GM23338 (cell line): Measurements from ENCODE around the gene NCK2. TPM values are rescaled to one million over a fixed set of nuclear protein-coding genes. Genes with fewer than 3 reads are reported as not detected.
A peak's percentile ranks its signal among the peaks of the same experiment; 100 is the strongest.

ENCODE experiments used
- ATAC-seq: fragments of 200-7000 bp; cut with Tn5 transposase; 3 replicates; pipeline ENCODE4 v1.9.1; 2020
- DNase-seq: peaks from one replicate; pipeline ENCODE4 v3.0.0-alpha.2; 2015; ENCODE audit warnings: low spot score
- H2AFZ ChIP-seq: fragments of 200-600 bp; sonication (generic); 2 replicates; pipeline ENCODE4 v1.8.0; 2016; ENCODE audit warnings: antibody characterized with exemption, mild to moderate bottlenecking, moderate library complexity
- H3F3A ChIP-seq: fragments of 200-600 bp; sonication (generic); replicated peaks from 2 replicates; pipeline ENCODE4 v1.8.0; 2017; ENCODE audit warnings: antibody characterized with exemption, mixed run types, low read depth
- H3K27ac ChIP-seq: fragments of 200-600 bp; sonication (generic); 2 replicates; pipeline ENCODE4 v1.6.1; 2016; ENCODE audit warnings: low read depth
- H3K27me3 ChIP-seq: fragments of 200-600 bp; sonication (generic); 2 replicates; pipeline ENCODE4 v1.8.0; 2016; ENCODE audit warnings: mild to moderate bottlenecking, mixed run types, moderate library complexity; ENCODE audit not compliant: insufficient read depth
- H3K36me3 ChIP-seq: fragments of 200-600 bp; sonication (generic); 2 replicates; pipeline ENCODE4 v1.8.0; 2016; ENCODE audit warnings: mild to moderate bottlenecking; ENCODE audit not compliant: insufficient read depth
- H3K4me1 ChIP-seq: fragments of 200-600 bp; sonication (generic); 2 replicates; pipeline ENCODE4 v1.8.0; 2016; ENCODE audit warnings: mild to moderate bottlenecking, moderate library complexity; ENCODE audit not compliant: insufficient read depth
- H3K4me2 ChIP-seq: fragments of 200-600 bp; sonication (generic); 2 replicates; pipeline ENCODE4 v1.7.1; 2017; ENCODE audit warnings: mixed run types
- H3K4me3 ChIP-seq: fragments of 200-600 bp; sonication (generic); 2 replicates; pipeline ENCODE4 v1.6.1; 2016; ENCODE audit warnings: mixed run types
- H3K79me2 ChIP-seq: fragments of 200-600 bp; sonication (generic); replicated peaks from 2 replicates; pipeline ENCODE4 v1.8.0; 2017; ENCODE audit warnings: mild to moderate bottlenecking; ENCODE audit not compliant: insufficient read depth
- H3K9me2 ChIP-seq: fragments of 200-600 bp; sonication (generic); 2 replicates; pipeline ENCODE4 v1.8.0; 2017; ENCODE audit not compliant: insufficient read depth
- H4K20me1 ChIP-seq: fragments of 200-600 bp; sonication (generic); replicated peaks from 2 replicates; pipeline ENCODE4 v1.8.0; 2017; ENCODE audit warnings: mild to moderate bottlenecking; ENCODE audit not compliant: insufficient read depth
- H3K27ac Mint-ChIP-seq: 2 replicates; pipeline ENCODE4 v1.8.0; 2020; ENCODE audit warnings: inconsistent platforms, mild to moderate bottlenecking, moderate library complexity, mixed read lengths
- H3K27me3 Mint-ChIP-seq: 3 replicates; pipeline ENCODE4 v1.8.0; 2022; ENCODE audit warnings: low read depth, mild to moderate bottlenecking, moderate library complexity, mixed read lengths, inconsistent platforms; ENCODE audit not compliant: insufficient read depth, poor library complexity
- H3K36me3 Mint-ChIP-seq: 3 replicates; pipeline ENCODE4 v1.8.0; 2021; ENCODE audit warnings: low read depth, mild to moderate bottlenecking, inconsistent platforms, moderate library complexity, mixed read lengths
- H3K4me1 Mint-ChIP-seq: 3 replicates; pipeline ENCODE4 v1.8.0; 2020; ENCODE audit warnings: mild to moderate bottlenecking, inconsistent platforms, mixed read lengths
- H3K4me3 Mint-ChIP-seq: 3 replicates; pipeline ENCODE4 v1.8.0; 2021; ENCODE audit warnings: moderate library complexity, mild to moderate bottlenecking, inconsistent platforms, mixed read lengths
- H3K9me3 Mint-ChIP-seq: 3 replicates; pipeline ENCODE4 v1.8.0; 2020; ENCODE audit warnings: moderate library complexity, mild to moderate bottlenecking, inconsistent platforms, mixed read lengths
- CREB1 ChIP-seq: fragments of 250-450 bp; sonication (Bioruptor Pico); IDR thresholded peaks from 2 replicates; pipeline ENCODE4 v1.5.0; 2020; ENCODE audit warnings: low read depth, mild to moderate bottlenecking, moderate library complexity
- EZH2 ChIP-seq: fragments of 200-600 bp; sonication (generic); IDR thresholded peaks from one replicate; pipeline ENCODE4 v1.8.0; 2017; ENCODE audit warnings: antibody characterized with exemption, mild to moderate bottlenecking, low read depth; ENCODE audit not compliant: unreplicated experiment
- EZH2phosphoT487 ChIP-seq: fragments of 200-600 bp; sonication (generic); IDR thresholded peaks from one replicate; pipeline ENCODE4 v1.8.1; 2018; ENCODE audit warnings: antibody characterized with exemption; ENCODE audit not compliant: unreplicated experiment
- JUNB ChIP-seq: IDR thresholded peaks from one replicate; pipeline ENCODE4 v1.6.1; 2016; ENCODE audit warnings: antibody characterized with exemption; ENCODE audit not compliant: unreplicated experiment
- NANOG ChIP-seq: IDR thresholded peaks from 2 replicates; pipeline ENCODE4 v1.6.1; 2016; ENCODE audit warnings: antibody characterized with exemption, borderline replicate concordance
- POLR2AphosphoS5 ChIP-seq: IDR thresholded peaks from 2 replicates; pipeline ENCODE4 v1.6.1; 2016; ENCODE audit warnings: antibody characterized with exemption, low read depth
- REST ChIP-seq: IDR thresholded peaks from one replicate; pipeline ENCODE4 v1.6.1; 2018; ENCODE audit warnings: antibody characterized with exemption; ENCODE audit not compliant: unreplicated experiment
- STAT1 ChIP-seq: IDR thresholded peaks from one replicate; pipeline ENCODE4 v1.6.1; 2016; ENCODE audit warnings: antibody characterized with exemption; ENCODE audit not compliant: unreplicated experiment
- ZNF114 ChIP-seq: fragments of 250-450 bp; sonication (Bioruptor Pico); IDR thresholded peaks from 2 replicates; pipeline ENCODE4 v1.5.0; 2020; ENCODE audit warnings: mild to moderate bottlenecking, moderate library complexity
- ZNF331 ChIP-seq: fragments of 250-450 bp; sonication (Bioruptor Pico); IDR thresholded peaks from 2 replicates; pipeline ENCODE4 v1.5.0; 2020; ENCODE audit warnings: low read depth, mild to moderate bottlenecking, moderate library complexity
- polyA plus RNA-seq: library from polyadenylated mRNA; unstranded; fragments of >200 nt; fragmentation: Nextera tagmentation; extraction: Ambion mirVana; gene quantifications from 2 replicates; pipeline ENCODE4 v1.2.1, GENCODE V29; 2016
- total RNA-seq: library from RNA; depleted of rRNA; stranded (reverse); fragments of >200 nt; shearing (Covaris generic); gene quantifications from 2 replicates; pipeline ENCODE4 v1.2.3, GENCODE V29; 2014
- TF ChIP-seq, protein P1 (sequence below), 2 experiments: fragments of 200-600 bp in 1 of 2; sonication (generic) in 1 of 2; conservative IDR thresholded peaks; 2 replicates each; pipeline versions ENCODE4 v1.5.1 to v1.6.1; 2016 to 2017; ENCODE audit warnings: antibody characterized with exemption in 2 of 2, low read depth in 2 of 2, mild to moderate bottlenecking in 2 of 2, moderate library complexity in 1 of 2
- TF ChIP-seq, protein P2 (sequence below): IDR thresholded peaks from 2 replicates; pipeline ENCODE4 v1.6.1; 2016; ENCODE audit warnings: antibody characterized with exemption
- TF ChIP-seq, protein P3 (sequence below): fragments of 250-450 bp; sonication (Bioruptor Pico); IDR thresholded peaks from 2 replicates; pipeline ENCODE4 v1.5.0; 2020; ENCODE audit warnings: mild to moderate bottlenecking, moderate library complexity

NCK2 gene
- total and polyA plus RNA-seq, 2 experiments from 2014 or later = 26.9 to 59.9 TPM

DNA sequence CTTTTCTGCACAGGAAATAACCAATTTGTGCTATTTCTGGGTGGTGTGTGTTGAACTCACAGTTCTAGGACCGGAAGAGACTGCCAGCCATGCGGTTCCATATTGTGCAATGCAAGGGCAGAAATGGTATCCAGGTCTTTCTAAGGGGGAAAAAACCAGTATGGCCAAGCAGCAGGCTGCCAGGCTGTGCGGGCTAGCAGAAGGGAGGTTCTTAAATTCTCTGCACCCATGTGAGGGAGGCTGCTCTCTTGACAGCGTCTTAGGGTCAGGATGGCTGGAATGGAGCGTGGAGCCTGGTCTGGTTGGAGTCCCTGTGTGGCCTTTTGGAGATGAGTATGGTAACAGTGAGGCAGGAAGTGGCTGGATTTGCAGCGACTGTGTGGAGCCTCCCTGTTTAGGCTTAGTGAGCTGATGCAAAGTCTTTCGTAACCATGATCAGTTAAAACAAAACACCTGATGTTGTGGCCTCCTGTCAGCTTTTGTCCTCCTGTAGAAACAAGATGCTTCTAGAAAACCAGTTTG, 52.6 kb downstream of the NCK2 start:
- no peak overlapping the region for H2AFZ ChIP-seq
- ATAC-seq = peak; percentile 62
- peaks cover 66% of the 10 kb centered on the region for H3K4me1 Mint-ChIP-seq
- TF ChIP-seq, protein P1, sequence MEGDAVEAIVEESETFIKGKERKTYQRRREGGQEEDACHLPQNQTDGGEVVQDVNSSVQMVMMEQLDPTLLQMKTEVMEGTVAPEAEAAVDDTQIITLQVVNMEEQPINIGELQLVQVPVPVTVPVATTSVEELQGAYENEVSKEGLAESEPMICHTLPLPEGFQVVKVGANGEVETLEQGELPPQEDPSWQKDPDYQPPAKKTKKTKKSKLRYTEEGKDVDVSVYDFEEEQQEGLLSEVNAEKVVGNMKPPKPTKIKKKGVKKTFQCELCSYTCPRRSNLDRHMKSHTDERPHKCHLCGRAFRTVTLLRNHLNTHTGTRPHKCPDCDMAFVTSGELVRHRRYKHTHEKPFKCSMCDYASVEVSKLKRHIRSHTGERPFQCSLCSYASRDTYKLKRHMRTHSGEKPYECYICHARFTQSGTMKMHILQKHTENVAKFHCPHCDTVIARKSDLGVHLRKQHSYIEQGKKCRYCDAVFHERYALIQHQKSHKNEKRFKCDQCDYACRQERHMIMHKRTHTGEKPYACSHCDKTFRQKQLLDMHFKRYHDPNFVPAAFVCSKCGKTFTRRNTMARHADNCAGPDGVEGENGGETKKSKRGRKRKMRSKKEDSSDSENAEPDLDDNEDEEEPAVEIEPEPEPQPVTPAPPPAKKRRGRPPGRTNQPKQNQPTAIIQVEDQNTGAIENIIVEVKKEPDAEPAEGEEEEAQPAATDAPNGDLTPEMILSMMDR (conservative IDR thresholded peaks at IDR 0.05; ENCODE audit: low read depth in 2 of 2) = no peak
- TF ChIP-seq ZNF114 (CRISPR knock-in tag) (no peak), REST (no peak), CREB1 (CRISPR knock-in tag) (no peak), NANOG (no peak), EZH2phosphoT487 (no peak), STAT1 (no peak), EZH2 (no peak), POLR2AphosphoS5 (no peak), JUNB (no peak), ZNF331 (CRISPR knock-in tag) (no peak)
- TF ChIP-seq, protein P2, sequence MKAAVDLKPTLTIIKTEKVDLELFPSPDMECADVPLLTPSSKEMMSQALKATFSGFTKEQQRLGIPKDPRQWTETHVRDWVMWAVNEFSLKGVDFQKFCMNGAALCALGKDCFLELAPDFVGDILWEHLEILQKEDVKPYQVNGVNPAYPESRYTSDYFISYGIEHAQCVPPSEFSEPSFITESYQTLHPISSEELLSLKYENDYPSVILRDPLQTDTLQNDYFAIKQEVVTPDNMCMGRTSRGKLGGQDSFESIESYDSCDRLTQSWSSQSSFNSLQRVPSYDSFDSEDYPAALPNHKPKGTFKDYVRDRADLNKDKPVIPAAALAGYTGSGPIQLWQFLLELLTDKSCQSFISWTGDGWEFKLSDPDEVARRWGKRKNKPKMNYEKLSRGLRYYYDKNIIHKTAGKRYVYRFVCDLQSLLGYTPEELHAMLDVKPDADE = no peak
- TF ChIP-seq, protein P3, sequence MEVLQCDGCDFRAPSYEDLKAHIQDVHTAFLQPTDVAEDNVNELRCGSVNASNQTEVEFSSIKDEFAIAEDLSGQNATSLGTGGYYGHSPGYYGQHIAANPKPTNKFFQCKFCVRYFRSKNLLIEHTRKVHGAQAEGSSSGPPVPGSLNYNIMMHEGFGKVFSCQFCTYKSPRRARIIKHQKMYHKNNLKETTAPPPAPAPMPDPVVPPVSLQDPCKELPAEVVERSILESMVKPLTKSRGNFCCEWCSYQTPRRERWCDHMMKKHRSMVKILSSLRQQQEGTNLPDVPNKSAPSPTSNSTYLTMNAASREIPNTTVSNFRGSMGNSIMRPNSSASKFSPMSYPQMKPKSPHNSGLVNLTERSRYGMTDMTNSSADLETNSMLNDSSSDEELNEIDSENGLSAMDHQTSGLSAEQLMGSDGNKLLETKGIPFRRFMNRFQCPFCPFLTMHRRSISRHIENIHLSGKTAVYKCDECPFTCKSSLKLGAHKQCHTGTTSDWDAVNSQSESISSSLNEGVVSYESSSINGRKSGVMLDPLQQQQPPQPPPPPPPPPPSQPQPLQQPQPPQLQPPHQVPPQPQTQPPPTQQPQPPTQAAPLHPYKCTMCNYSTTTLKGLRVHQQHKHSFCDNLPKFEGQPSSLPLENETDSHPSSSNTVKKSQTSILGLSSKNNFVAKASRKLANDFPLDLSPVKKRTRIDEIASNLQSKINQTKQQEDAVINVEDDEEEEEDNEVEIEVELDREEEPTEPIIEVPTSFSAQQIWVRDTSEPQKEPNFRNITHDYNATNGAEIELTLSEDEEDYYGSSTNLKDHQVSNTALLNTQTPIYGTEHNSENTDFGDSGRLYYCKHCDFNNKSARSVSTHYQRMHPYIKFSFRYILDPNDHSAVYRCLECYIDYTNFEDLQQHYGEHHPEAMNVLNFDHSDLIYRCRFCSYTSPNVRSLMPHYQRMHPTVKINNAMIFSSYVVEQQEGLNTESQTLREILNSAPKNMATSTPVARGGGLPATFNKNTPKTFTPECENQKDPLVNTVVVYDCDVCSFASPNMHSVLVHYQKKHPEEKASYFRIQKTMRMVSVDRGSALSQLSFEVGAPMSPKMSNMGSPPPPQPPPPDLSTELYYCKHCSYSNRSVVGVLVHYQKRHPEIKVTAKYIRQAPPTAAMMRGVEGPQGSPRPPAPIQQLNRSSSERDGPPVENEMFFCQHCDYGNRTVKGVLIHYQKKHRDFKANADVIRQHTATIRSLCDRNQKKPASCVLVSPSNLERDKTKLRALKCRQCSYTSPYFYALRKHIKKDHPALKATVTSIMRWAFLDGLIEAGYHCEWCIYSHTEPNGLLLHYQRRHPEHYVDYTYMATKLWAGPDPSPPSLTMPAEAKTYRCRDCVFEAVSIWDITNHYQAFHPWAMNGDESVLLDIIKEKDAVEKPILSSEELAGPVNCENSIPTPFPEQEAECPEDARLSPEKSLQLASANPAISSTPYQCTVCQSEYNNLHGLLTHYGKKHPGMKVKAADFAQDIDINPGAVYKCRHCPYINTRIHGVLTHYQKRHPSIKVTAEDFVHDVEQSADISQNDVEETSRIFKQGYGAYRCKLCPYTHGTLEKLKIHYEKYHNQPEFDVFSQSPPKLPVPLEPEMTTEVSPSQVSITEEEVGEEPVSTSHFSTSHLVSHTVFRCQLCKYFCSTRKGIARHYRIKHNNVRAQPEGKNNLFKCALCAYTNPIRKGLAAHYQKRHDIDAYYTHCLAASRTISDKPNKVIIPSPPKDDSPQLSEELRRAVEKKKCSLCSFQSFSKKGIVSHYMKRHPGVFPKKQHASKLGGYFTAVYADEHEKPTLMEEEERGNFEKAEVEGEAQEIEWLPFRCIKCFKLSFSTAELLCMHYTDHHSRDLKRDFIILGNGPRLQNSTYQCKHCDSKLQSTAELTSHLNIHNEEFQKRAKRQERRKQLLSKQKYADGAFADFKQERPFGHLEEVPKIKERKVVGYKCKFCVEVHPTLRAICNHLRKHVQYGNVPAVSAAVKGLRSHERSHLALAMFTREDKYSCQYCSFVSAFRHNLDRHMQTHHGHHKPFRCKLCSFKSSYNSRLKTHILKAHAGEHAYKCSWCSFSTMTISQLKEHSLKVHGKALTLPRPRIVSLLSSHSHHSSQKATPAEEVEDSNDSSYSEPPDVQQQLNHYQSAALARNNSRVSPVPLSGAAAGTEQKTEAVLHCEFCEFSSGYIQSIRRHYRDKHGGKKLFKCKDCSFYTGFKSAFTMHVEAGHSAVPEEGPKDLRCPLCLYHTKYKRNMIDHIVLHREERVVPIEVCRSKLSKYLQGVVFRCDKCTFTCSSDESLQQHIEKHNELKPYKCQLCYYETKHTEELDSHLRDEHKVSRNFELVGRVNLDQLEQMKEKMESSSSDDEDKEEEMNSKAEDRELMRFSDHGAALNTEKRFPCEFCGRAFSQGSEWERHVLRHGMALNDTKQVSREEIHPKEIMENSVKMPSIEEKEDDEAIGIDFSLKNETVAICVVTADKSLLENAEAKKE (CRISPR knock-in tag) = no peak
- H3K27me3 Mint-ChIP-seq = peaks cover 8% of the 10 kb centered on the region
- peaks cover 16% of the 10 kb centered on the region for H3K9me2 ChIP-seq
- H3K4me3 ChIP-seq = no peak overlapping the region
- H3K4me2 ChIP-seq = peak overlapping the region; percentile 41
- H3K36me3 Mint-ChIP-seq = peaks cover 9% of the 10 kb centered on the region; the same call in 1 of the 3 replicates
- no peaks in the 10 kb centered on the region for H3F3A ChIP-seq
- H3K27ac ChIP-seq = peak overlapping the region; percentile 76; the same call in 1 of the 2 replicates
- peaks cover 26% of the 10 kb centered on the region for H4K20me1 ChIP-seq
- H3K79me2 ChIP-seq = peaks cover 100% of the 10 kb centered on the region
- H3K4me1 ChIP-seq = peaks cover 38% of the 10 kb centered on the region
- H3K27me3 ChIP-seq = no peaks in the 10 kb centered on the region
- H3K36me3 ChIP-seq = no peaks in the 10 kb centered on the region
- peak overlapping the region; percentile 66 for H3K27ac Mint-ChIP-seq
- H3K9me3 Mint-ChIP-seq = no peaks in the 10 kb centered on the region
- H3K4me3 Mint-ChIP-seq = no peak overlapping the region
- no peak for DNase-seq
